Measurements from ENCODE around the gene AUTS2. TPM values are rescaled to one million over a fixed set of nuclear protein-coding genes. Genes with fewer than 3 reads are reported as not detected.

Gene AUTS2
- total and polyA plus RNA-seq, 2 of the 8 experiments (the other 6 are each of a cell fraction or from before 2014, with no cell fraction given): 25.9 to 101 TPM

- TF ChIP-seq CHD7 (IDR thresholded peaks at IDR 0.05; ENCODE audit: insufficient replicate concordance, low read length) (no peak), NRF1 (IDR thresholded peaks at IDR 0.05; ENCODE audit: low read depth, low read length) (no peak), CTBP2 (IDR thresholded peaks at IDR 0.05; ENCODE audit: borderline replicate concordance, insufficient read depth, insufficient read length, low read length) (no peak), YY1 (IDR thresholded peaks at IDR 0.05; ENCODE audit: low read depth, low read length) (no peak)
Observed at GRCh38 chr7:69939317-69939716, 341.0 kb downstream of the AUTS2 start (continued).
